Activated CD4-positive, alpha-beta T cell treated with anti-CD3 and anti-CD28 coated beads for 24 hours (primary cell): ENCODE data around the gene CDC14A.

Source experiments
- DNase-seq, 2 donors: peaks; one replicate each; pipeline ENCODE4 v3.0.0-alpha.2; 2020; ENCODE audit warnings: low read depth in 2 of 2

The CDC14A gene

GRCh38 chr1:100485855-100486258 is 133.6 kb downstream of the CDC14A start:
- DNase-seq = no peak

- DNase-seq = no peak
Measured at GRCh38 chr1:100494393-100495084, 142.2 kb downstream of the CDC14A start.

GRCh38 chr1:100496896-100497295 is 144.6 kb downstream of the CDC14A start:
- no peak for DNase-seq

- DNase-seq = no peak
Measured at GRCh38 chr1:100497796-100498195, 145.5 kb downstream of the CDC14A start.

GRCh38 chr1:100499194-100499811 is 147.0 kb downstream of the CDC14A start:
- no peak for DNase-seq

- no peak for DNase-seq
Measured at GRCh38 chr1:100502052-100502792, 149.9 kb downstream of the CDC14A start.

GRCh38 chr1:100506217-100506616 is 153.9 kb downstream of the CDC14A start:
- no peak for DNase-seq

- DNase-seq = no peak
Measured at GRCh38 chr1:100510451-100510850, 158.1 kb downstream of the CDC14A start.

- no peak for DNase-seq
Measured at GRCh38 chr1:100511058-100511457, 158.8 kb downstream of the CDC14A start.

- no peak for DNase-seq
Measured at GRCh38 chr1:100511773-100512172, 159.5 kb downstream of the CDC14A start.

GRCh38 chr1:100512803-100513352 is 160.6 kb downstream of the CDC14A start:
- no peak for DNase-seq

- no peak for DNase-seq
Measured at GRCh38 chr1:100516857-100517256, 164.6 kb downstream of the CDC14A start.

GRCh38 chr1:100517515-100517914 is 165.2 kb downstream of the CDC14A start:
- no peak for DNase-seq

- DNase-seq = no peak
Measured at GRCh38 chr1:100518023-100518422, 165.7 kb downstream of the CDC14A start.

GRCh38 chr1:100523038-100523652 is 170.8 kb downstream of the CDC14A start:
- DNase-seq = no peak

GRCh38 chr1:100524355-100524754 is 172.0 kb downstream of the CDC14A start:
- DNase-seq = no peak

- no peak for DNase-seq
Measured at GRCh38 chr1:100526894-100527293, 174.6 kb downstream of the CDC14A start.

GRCh38 chr1:100528871-100529270 is 176.6 kb downstream of the CDC14A start:
- no peak for DNase-seq

GRCh38 chr1:100530141-100530540 is 177.8 kb downstream of the CDC14A start:
- DNase-seq = no peak

- no peak for DNase-seq
Measured at GRCh38 chr1:100530880-100531487, 178.7 kb downstream of the CDC14A start.

GRCh38 chr1:100532645-100533044 is 180.3 kb downstream of the CDC14A start:
- no peak for DNase-seq

- DNase-seq = no peak
Measured at GRCh38 chr1:100535264-100535663, 183.0 kb downstream of the CDC14A start.
